Measurements from ENCODE around the gene HSFX2. TPM values are rescaled to one million over a fixed set of nuclear protein-coding genes. Genes with fewer than 3 reads are reported as not detected.
"Not testable (repeated sequence)": the region's sequence is repeated elsewhere in the genome, so short reads cannot be mapped to it uniquely, and the experiment has no call there.

The HSFX2 gene, protein sequence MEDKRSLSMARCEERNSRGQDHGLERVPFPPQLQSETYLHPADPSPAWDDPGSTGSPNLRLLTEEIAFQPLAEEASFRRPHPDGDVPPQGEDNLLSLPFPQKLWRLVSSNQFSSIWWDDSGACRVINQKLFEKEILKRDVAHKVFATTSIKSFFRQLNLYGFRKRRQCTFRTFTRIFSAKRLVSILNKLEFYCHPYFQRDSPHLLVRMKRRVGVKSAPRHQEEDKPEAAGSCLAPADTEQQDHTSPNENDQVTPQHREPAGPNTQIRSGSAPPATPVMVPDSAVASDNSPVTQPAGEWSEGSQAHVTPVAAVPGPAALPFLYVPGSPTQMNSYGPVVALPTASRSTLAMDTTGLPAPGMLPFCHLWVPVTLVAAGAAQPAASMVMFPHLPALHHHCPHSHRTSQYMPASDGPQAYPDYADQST
- total RNA-seq (not detected), polyA plus RNA-seq (1 to 10 TPM in 1 of 2 donors, under 1 TPM in 1; 0.59 to 1.4 TPM)
- long read RNA-seq, donor 1, partial matches to known transcripts = 0 of 2 reads
- long read RNA-seq, donor 1, other reads (novel, unspliced or antisense) = 2 of 2 reads
- long read RNA-seq, donor 2 = 0 reads

DNA sequence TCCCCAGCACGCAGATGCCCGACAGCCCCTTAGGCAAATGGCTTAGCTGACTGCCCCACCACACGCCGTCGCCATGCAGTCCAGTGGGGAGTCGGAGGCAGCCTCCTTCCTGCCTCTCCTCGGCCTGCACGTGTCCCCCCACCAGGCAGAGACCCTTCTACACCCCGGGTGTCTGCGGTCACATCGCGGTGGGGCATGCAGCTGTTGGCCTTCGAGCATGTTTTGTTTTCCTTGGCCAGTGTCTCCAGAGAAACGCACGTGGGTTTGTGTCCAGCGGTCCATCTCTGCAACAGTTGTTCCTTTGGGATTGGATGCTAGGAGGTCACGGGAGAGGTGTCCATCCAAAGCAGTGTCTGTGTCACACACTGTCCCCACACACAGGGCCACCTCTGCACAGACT, at the start of gene HSFX2:
TSS of gene HSFX2 (minus strand) at position 101 of the 400 bp plus-strand sequence. CDS start 614 bp downstream, outside the sequence.
- intact Hi-C loops (cut with DNase I); H3K4me1 ChIP-seq (ENCODE audit: control insufficient read depth in 1 of 2, insufficient read depth in 2 of 2, low read length in 2 of 2); DNase-seq; H3K9me3 ChIP-seq (ENCODE audit: control insufficient read depth, low read length); H3K27me3 ChIP-seq (ENCODE audit: control insufficient read depth in 1 of 2, insufficient read depth in 2 of 2, low read length in 1 of 2); H3K27ac ChIP-seq (ENCODE audit: low read depth in 1 of 2, low read length in 2 of 2); H3K36me3 ChIP-seq (ENCODE audit: control insufficient read depth in 1 of 2, insufficient read depth in 2 of 2, low read length in 1 of 2); H3K4me3 ChIP-seq (ENCODE audit: low read length in 2 of 2); ATAC-seq (ENCODE audit: low FRiP score): not testable (repeated sequence)
- WGBS, 2 donors = no CpG with 5 or more reads among the region's 17 CpGs

DNA sequence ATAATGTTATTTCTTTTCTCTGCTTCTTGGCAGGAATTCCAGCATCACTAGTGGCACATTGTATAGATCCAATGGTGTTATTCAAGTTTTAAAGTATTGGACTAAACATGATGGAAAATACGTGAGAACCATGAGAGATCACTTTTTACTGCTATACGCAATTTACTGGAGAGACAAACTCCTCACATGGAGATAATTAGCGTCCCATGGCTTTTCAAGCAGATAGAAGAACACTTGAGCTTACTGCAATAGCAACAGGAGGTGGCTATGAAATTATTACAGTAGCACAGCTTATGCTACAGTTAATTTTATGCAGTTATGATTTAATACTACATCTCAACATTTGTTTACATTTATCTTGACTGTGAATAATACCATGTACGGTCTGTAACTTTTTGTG, 48.4 kb upstream of the HSFX2 start:
- intact Hi-C loops (cut with DNase I) = no loop called here
- Histone ChIP-seq H3K4me3 (ENCODE audit: low read length in 2 of 2) (no peak overlapping the region), H3K9me3 (ENCODE audit: control insufficient read depth, low read length) (no peaks in the 10 kb centered on the region), H3K4me1 (ENCODE audit: control insufficient read depth in 1 of 2, insufficient read depth in 2 of 2, low read length in 2 of 2) (no peaks in the 10 kb centered on the region), H3K27me3 (ENCODE audit: control insufficient read depth in 1 of 2, insufficient read depth in 2 of 2, low read length in 1 of 2) (no peaks in the 10 kb centered on the region), H3K27ac (ENCODE audit: low read depth in 1 of 2, low read length in 2 of 2) (no peak overlapping the region), H3K36me3 (ENCODE audit: control insufficient read depth in 1 of 2, insufficient read depth in 2 of 2, low read length in 1 of 2) (no peaks in the 10 kb centered on the region)
- ATAC-seq (ENCODE audit: low FRiP score) (no peak), DNase-seq (no peak)
- 59 to 80% methylated on average over 4 of the region's 4 CpGs for WGBS, 2 donors

DNA sequence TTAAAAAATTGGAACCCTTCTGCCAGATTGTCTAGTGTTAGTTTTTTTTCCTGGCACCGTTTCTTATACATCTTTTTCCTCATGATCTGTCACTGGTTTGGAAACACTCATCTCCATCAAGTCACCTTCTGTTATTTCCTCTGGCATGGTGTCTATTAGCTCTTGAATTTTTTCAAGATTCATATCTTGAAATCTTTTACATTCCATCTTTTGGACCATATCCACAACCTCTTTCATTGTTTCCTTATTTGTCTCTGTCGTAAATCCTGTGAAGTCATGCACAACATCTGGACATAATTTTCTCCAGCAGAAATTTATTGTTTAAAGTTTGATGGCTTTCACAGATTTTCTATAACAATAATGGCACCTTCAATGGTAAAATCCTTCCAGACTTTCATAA, 46.7 kb upstream of the HSFX2 start:
- DNase-seq = no peak
- Histone ChIP-seq H3K4me3 (ENCODE audit: low read length in 2 of 2) (no peak overlapping the region), H3K27ac (ENCODE audit: low read depth in 1 of 2, low read length in 2 of 2) (no peak overlapping the region), H3K9me3 (ENCODE audit: control insufficient read depth, low read length) (no peaks in the 10 kb centered on the region), H3K4me1 (ENCODE audit: control insufficient read depth in 1 of 2, insufficient read depth in 2 of 2, low read length in 2 of 2) (no peaks in the 10 kb centered on the region), H3K27me3 (ENCODE audit: control insufficient read depth in 1 of 2, insufficient read depth in 2 of 2, low read length in 1 of 2) (no peaks in the 10 kb centered on the region), H3K36me3 (ENCODE audit: control insufficient read depth in 1 of 2, insufficient read depth in 2 of 2, low read length in 1 of 2) (no peaks in the 10 kb centered on the region)
- ATAC-seq (ENCODE audit: low FRiP score) = no peak
- WGBS, 2 donors = 32 to 41% methylated on average over 2 of the region's 2 CpGs
- intact Hi-C loops (cut with DNase I) = no loop called here

DNA sequence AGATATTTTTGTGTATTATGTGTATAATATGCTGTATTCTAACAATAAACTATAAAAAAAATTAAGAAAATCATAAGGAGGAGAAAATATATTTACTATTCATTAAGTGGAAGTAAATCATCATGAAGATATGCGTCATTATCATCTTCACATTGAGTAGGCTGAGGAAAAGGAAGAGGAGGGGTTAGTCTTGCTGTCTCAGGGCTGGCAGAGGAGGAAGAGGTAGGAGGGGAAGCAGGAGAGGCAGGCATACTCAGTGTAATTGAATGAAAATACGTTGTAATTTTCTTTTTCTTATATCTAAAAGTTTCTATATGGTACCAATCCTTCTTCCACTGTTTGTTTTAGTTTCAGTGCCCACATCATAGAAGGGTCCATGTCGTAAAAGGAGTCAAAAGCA, 46.3 kb upstream of the HSFX2 start:
- DNase-seq (no peak), ATAC-seq (ENCODE audit: low FRiP score) (no peak)
- Histone ChIP-seq H3K9me3 (ENCODE audit: control insufficient read depth, low read length) (no peaks in the 10 kb centered on the region), H3K4me3 (ENCODE audit: low read length in 2 of 2) (no peak overlapping the region), H3K27me3 (ENCODE audit: control insufficient read depth in 1 of 2, insufficient read depth in 2 of 2, low read length in 1 of 2) (no peaks in the 10 kb centered on the region), H3K4me1 (ENCODE audit: control insufficient read depth in 1 of 2, insufficient read depth in 2 of 2, low read length in 2 of 2) (no peaks in the 10 kb centered on the region), H3K27ac (ENCODE audit: low read depth in 1 of 2, low read length in 2 of 2) (no peak overlapping the region), H3K36me3 (ENCODE audit: control insufficient read depth in 1 of 2, insufficient read depth in 2 of 2, low read length in 1 of 2) (no peaks in the 10 kb centered on the region)
- WGBS, 2 donors = 28 to 41% methylated on average over 3 of the region's 3 CpGs
- intact Hi-C loops (cut with DNase I) = no loop called here

DNA sequence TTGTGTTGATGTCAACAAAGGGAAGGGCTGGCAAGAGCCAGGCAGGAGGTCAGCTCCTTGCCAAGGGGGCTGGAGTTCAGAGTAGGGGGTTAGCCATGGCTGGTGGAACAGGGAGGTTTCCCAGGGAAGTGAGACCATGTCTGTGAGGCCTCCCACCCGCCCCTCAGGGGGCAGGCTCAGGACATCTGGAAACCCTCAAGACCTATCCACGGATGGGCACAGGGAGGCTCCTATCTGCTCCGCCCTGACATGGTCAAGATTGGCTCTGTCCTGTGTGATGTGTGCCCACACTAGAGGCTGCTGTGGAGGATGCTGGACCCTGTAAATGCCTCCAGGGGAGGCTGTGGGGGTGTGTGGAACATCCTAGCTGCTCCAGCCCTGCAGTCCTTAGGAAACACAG, 44.5 kb upstream of the HSFX2 start:
- DNase-seq (no peak), ATAC-seq (ENCODE audit: low FRiP score) (no peak)
- no peaks in the 10 kb centered on the region for H3K27me3 ChIP-seq (ENCODE audit: control insufficient read depth in 1 of 2, insufficient read depth in 2 of 2, low read length in 1 of 2)
- no peak overlapping the region for H3K4me3 ChIP-seq (ENCODE audit: low read length in 2 of 2)
- H3K4me1 ChIP-seq (ENCODE audit: control insufficient read depth in 1 of 2, insufficient read depth in 2 of 2, low read length in 2 of 2) = no peaks in the 10 kb centered on the region
- intact Hi-C loops (cut with DNase I) = loop anchor here in 1 of 2 donors (10.0 kb wide), 1 partner anchor 75 kb away; no protein-coding TSS in a partner anchor
- no peak overlapping the region for H3K27ac ChIP-seq (ENCODE audit: low read depth in 1 of 2, low read length in 2 of 2)
- H3K36me3 ChIP-seq (ENCODE audit: control insufficient read depth in 1 of 2, insufficient read depth in 2 of 2, low read length in 1 of 2) = no peaks in the 10 kb centered on the region
- H3K9me3 ChIP-seq (ENCODE audit: control insufficient read depth, low read length) = no peaks in the 10 kb centered on the region
- WGBS, 2 donors = 55 to 78% methylated on average over 3 of the region's 3 CpGs

DNA sequence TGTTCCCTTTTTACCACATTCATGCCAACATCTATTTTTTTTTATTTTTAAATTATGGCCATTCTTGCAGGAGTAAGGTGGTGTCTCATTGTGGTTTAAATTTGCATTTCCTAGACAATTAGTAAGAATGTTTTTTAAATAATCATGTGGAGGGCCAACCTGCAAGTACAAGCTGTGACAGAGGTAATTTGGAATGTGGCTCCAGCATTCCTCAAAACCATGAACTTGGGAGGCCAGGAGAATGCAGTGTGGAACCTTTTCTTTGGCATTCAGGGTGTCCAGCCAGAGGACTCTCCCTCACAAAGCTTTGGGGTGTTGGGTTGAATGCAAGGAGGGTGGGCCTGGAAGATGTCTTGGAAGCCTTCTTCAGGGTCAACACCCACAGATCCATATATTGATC, 43.7 kb upstream of the HSFX2 start:
- Histone ChIP-seq H3K27ac (ENCODE audit: low read depth in 1 of 2, low read length in 2 of 2) (no peak overlapping the region), H3K27me3 (ENCODE audit: control insufficient read depth in 1 of 2, insufficient read depth in 2 of 2, low read length in 1 of 2) (no peaks in the 10 kb centered on the region), H3K4me3 (ENCODE audit: low read length in 2 of 2) (no peak overlapping the region), H3K4me1 (ENCODE audit: control insufficient read depth in 1 of 2, insufficient read depth in 2 of 2, low read length in 2 of 2) (no peaks in the 10 kb centered on the region), H3K36me3 (ENCODE audit: control insufficient read depth in 1 of 2, insufficient read depth in 2 of 2, low read length in 1 of 2) (no peaks in the 10 kb centered on the region), H3K9me3 (ENCODE audit: control insufficient read depth, low read length) (no peaks in the 10 kb centered on the region)
- ATAC-seq (ENCODE audit: low FRiP score) (no peak), DNase-seq (no peak)
- intact Hi-C loops (cut with DNase I) = loop anchor here in 1 of 2 donors (10.0 kb wide), 1 partner anchor 74 kb away; no protein-coding TSS in a partner anchor

DNA sequence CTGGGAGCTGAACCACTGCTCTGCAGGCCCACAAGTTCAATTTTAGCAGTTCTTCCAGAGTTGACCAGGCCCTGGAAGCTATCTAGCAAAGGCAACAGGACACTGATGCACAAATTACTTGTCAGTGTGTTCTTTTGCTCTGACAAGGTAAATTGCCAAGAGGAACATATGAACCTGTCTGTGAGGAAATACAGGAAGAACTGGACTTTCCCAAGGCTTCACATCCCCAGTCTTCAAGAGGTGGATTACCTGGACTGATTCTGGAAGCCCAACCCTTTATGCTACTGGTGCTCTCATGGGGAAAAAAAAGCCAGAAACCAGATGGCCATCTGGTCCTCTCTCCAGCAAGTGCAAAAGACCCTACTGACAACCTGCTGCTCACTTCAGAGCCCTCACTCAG, 38.4 kb upstream of the HSFX2 start:
- Histone ChIP-seq H3K4me3 (ENCODE audit: low read length in 2 of 2) (no peak overlapping the region), H3K27me3 (ENCODE audit: control insufficient read depth in 1 of 2, insufficient read depth in 2 of 2, low read length in 1 of 2) (no peaks in the 10 kb centered on the region), H3K4me1 (ENCODE audit: control insufficient read depth in 1 of 2, insufficient read depth in 2 of 2, low read length in 2 of 2) (no peaks in the 10 kb centered on the region), H3K27ac (ENCODE audit: low read depth in 1 of 2, low read length in 2 of 2) (no peak overlapping the region), H3K9me3 (ENCODE audit: control insufficient read depth, low read length) (no peaks in the 10 kb centered on the region), H3K36me3 (ENCODE audit: control insufficient read depth in 1 of 2, insufficient read depth in 2 of 2, low read length in 1 of 2) (no peaks in the 10 kb centered on the region)
- DNase-seq (no peak), ATAC-seq (ENCODE audit: low FRiP score) (no peak)
- intact Hi-C loops (cut with DNase I) = loop anchor here in 1 of 2 donors (5.0 to 10.0 kb wide), 2 partner anchors 69 to 111 kb away; no protein-coding TSS in a partner anchor

DNA sequence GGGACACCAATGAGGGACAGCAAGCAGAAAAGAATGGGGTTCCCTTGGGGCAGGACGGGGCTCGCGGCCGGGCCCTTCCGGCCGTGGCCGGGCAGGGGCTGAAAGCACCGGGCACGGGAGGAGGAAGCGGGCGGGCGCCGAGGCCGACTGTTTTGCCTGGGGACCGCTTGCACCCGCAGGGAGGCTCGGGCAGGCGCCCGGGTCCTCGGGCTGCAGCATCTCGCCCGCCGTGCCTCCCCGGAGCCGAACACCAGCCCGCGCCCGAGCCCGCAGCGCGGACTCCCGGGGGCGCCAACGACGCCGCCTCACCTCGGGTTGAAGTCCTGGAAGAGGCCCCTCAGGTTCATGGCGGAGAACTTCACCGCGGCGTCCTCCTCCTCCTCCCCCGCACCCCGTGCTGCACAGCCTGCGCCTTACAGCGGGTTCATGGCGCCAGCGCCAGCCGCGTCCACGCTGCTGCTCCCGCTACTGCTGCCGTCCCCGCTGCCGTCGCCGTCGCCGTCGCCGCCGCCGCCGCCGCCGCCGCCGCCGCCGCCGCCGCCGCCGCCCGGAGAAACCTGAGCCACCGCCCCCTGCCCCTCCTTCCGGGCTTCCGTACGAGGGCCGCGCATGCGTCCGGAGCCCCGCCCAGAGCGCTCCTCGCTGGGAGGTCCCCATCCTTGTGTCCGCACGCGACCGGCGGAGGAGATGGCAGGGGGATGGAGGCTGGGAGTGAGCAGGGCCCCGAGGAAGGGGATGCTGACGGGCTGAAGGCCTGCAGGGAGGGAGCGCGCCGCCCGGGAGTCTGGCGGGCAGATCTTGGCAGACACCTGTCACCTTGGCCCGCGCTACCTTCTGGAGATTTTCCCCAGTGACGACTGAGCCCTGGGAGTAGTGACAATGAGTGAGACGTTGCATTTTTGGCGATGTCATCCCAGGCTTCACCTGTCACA, 36.4 kb upstream of the HSFX2 start, which contains the start of gene TMEM185A:
TSS of gene TMEM185A (minus strand) at position 559 of the 932 bp plus-strand sequence. CDS start at position 347, 212 bp downstream.
- Histone ChIP-seq H3K36me3 (ENCODE audit: control insufficient read depth in 1 of 2, insufficient read depth in 2 of 2, low read length in 1 of 2) (no peaks in the 10 kb centered on the region), H3K4me1 (ENCODE audit: control insufficient read depth in 1 of 2, insufficient read depth in 2 of 2, low read length in 2 of 2) (no peaks in the 10 kb centered on the region), H3K27me3 (ENCODE audit: control insufficient read depth in 1 of 2, insufficient read depth in 2 of 2, low read length in 1 of 2) (no peaks in the 10 kb centered on the region), H3K27ac (ENCODE audit: low read depth in 1 of 2, low read length in 2 of 2) (no peak within 1 kb of the TSS), H3K9me3 (ENCODE audit: control insufficient read depth, low read length) (no peaks in the 10 kb centered on the region), H3K4me3 (ENCODE audit: low read length in 2 of 2) (peak within 1 kb of the TSS; percentile 27 to 82)
- ATAC-seq (ENCODE audit: low FRiP score) = peak; percentile 81
- DNase-seq = peak; percentile 75 to 91
- intact Hi-C loops (cut with DNase I) = loop anchor here in 1 of 2 donors (5.0 to 10.0 kb wide), 2 partner anchors 67 to 109 kb away; no protein-coding TSS in a partner anchor
- WGBS, 2 donors = 0 to 31% methylated on average over 71 to 102 of the region's 102 CpGs

Measured in aorta (tissue), 5 donors.